GM12878 (cell line): ENCODE results near the gene GRIN2A.

Source experiments
- CTCF ChIP-seq, 3 experiments: IDR thresholded peaks in 2 of 3; conservative IDR thresholded peaks in 1 of 3; 2 replicates each; pipeline ENCODE4 v1.5.1; 2011; ENCODE audit warnings: low read depth in 3 of 3, low read length in 3 of 3, mild to moderate bottlenecking in 3 of 3, control low read depth in 2 of 3, moderate library complexity in 2 of 3, inconsistent platforms in 1 of 3, mixed read lengths in 1 of 3; ENCODE audit not compliant: control insufficient read depth in 2 of 3, insufficient read depth in 1 of 3; ENCODE audit errors: extremely low read depth in 1 of 3
- SMC3 ChIP-seq: IDR thresholded peaks from 2 replicates; pipeline ENCODE4 v1.6.1; 2011; ENCODE audit warnings: low read length, improper control_type of control experiment, borderline replicate concordance

- no peak for TF ChIP-seq CTCF (IDR thresholded peaks at IDR 0.05 in 2 of 3, conservative IDR thresholded peaks at IDR 0.05 in 1 of 3; ENCODE audit: control insufficient read depth in 2 of 3, extremely low read depth in 1 of 3, insufficient read depth in 1 of 3, low read depth in 3 of 3, low read length in 3 of 3)
- TF ChIP-seq SMC3: no peak
Observed at GRCh38 chr16:9787717-9788116, 394.5 kb downstream of the GRIN2A start.
